WTC11 (cell line): Measurements from ENCODE around the gene ADIPOR1. TPM values are rescaled to one million over a fixed set of nuclear protein-coding genes. Genes with fewer than 3 reads are reported as not detected.

ENCODE experiments used
- ATAC-seq: fragments of 200-7000 bp; cut with Tn5 transposase; 2 replicates; pipeline ENCODE4 v1.10.0; 2021; ENCODE audit warnings: mild to moderate bottlenecking, moderate library complexity
- CTCF ChIA-PET: fragments of 300-600 bp; sonication (Branson Sonifier 250); formaldehyde crosslinking; loops from one replicate; lab custom pipeline; 2021; ENCODE audit warnings: antibody characterized with exemption; lab: Charles Lee
- POLR2A ChIA-PET: fragments of 350-600 bp; sonication (Branson Sonifier 250); formaldehyde crosslinking; loops from one replicate; lab custom pipeline; 2021; ENCODE audit warnings: antibody characterized with exemption; lab: Charles Lee
- DNase-seq: peaks from one replicate; pipeline ENCODE4 v3.0.0; 2021; ENCODE audit warnings: low spot score
- H3K27ac Mint-ChIP-seq: 2 replicates; pipeline ENCODE4 v1.8.0; 2021; ENCODE audit warnings: mixed read lengths
- H3K27me3 Mint-ChIP-seq: 2 replicates; pipeline ENCODE4 v1.8.0; 2021; ENCODE audit warnings: low read depth, mild to moderate bottlenecking, moderate library complexity, mixed read lengths
- H3K36me3 Mint-ChIP-seq: 2 replicates; pipeline ENCODE4 v1.8.0; 2021; ENCODE audit warnings: mixed read lengths
- H3K4me1 Mint-ChIP-seq: 2 replicates; pipeline ENCODE4 v1.8.0; 2022; ENCODE audit warnings: mixed read lengths
- H3K4me3 Mint-ChIP-seq: 2 replicates; pipeline ENCODE4 v1.8.0; 2021; ENCODE audit warnings: mild to moderate bottlenecking, moderate library complexity, mixed read lengths
- H3K9me3 Mint-ChIP-seq: 2 replicates; pipeline ENCODE4 v1.8.0; 2021; ENCODE audit warnings: mixed read lengths
- CBFB ChIP-seq: sonication (generic); formaldehyde crosslinking; IDR thresholded peaks from 2 replicates; pipeline ENCODE4 v1.8.1; 2022; ENCODE audit warnings: mild to moderate bottlenecking, low read depth, missing genetic modification reagents
- CREB1 ChIP-seq: sonication (generic); formaldehyde crosslinking; IDR thresholded peaks from 2 replicates; pipeline ENCODE4 v1.8.0; 2023; ENCODE audit warnings: mild to moderate bottlenecking, missing genetic modification reagents
- E2F1 ChIP-seq: sonication (generic); formaldehyde crosslinking; IDR thresholded peaks from 2 replicates; pipeline ENCODE4 v1.8.0; 2022; ENCODE audit warnings: mild to moderate bottlenecking, missing genetic modification reagents
- E2F4 ChIP-seq: sonication (generic); formaldehyde crosslinking; IDR thresholded peaks from 2 replicates; pipeline ENCODE4 v1.8.1; 2022; ENCODE audit warnings: low read depth, mild to moderate bottlenecking, moderate library complexity, missing genetic modification reagents, borderline replicate concordance
- ERG ChIP-seq: fragments of 250-450 bp; sonication (Bioruptor Pico); IDR thresholded peaks from 2 replicates; pipeline ENCODE4 v1.8.0; 2021; ENCODE audit warnings: mild to moderate bottlenecking
- FOXP1 ChIP-seq: sonication (generic); formaldehyde crosslinking; IDR thresholded peaks from 2 replicates; pipeline ENCODE4 v1.8.0; 2022; ENCODE audit warnings: missing genetic modification reagents, mild to moderate bottlenecking, moderate library complexity, borderline replicate concordance
- GRHL2 ChIP-seq: fragments of 250-450 bp; sonication (Bioruptor Pico); IDR thresholded peaks from 2 replicates; pipeline ENCODE4 v1.8.0; 2022; ENCODE audit warnings: mild to moderate bottlenecking, moderate library complexity; ENCODE audit not compliant: insufficient replicate concordance, severe bottlenecking
- HMGA2 ChIP-seq: fragments of 250-450 bp; sonication (Bioruptor Pico); IDR thresholded peaks from 2 replicates; pipeline ENCODE4 v1.4.0; 2021; ENCODE audit warnings: mild to moderate bottlenecking, moderate library complexity
- MAX ChIP-seq: sonication (generic); formaldehyde crosslinking; IDR thresholded peaks from 2 replicates; pipeline ENCODE4 v1.8.0; 2022; ENCODE audit warnings: mild to moderate bottlenecking, missing genetic modification reagents
- NFATC4 ChIP-seq: fragments of 250-450 bp; sonication (Bioruptor Pico); IDR thresholded peaks from 2 replicates; pipeline ENCODE4 v1.9.0; 2021; ENCODE audit warnings: mild to moderate bottlenecking
- NR1H2 ChIP-seq: sonication (generic); formaldehyde crosslinking; IDR thresholded peaks from 2 replicates; pipeline ENCODE4 v1.9.0; 2021; ENCODE audit warnings: mild to moderate bottlenecking, moderate library complexity, missing genetic modification reagents
- RELA ChIP-seq: sonication (generic); formaldehyde crosslinking; IDR thresholded peaks from 2 replicates; pipeline ENCODE4 v1.8.1; 2022; ENCODE audit warnings: missing genetic modification reagents, mild to moderate bottlenecking, borderline replicate concordance
- SP1 ChIP-seq: sonication (generic); formaldehyde crosslinking; conservative IDR thresholded peaks from 2 replicates; pipeline ENCODE4 v1.8.1; 2022; ENCODE audit warnings: missing genetic modification reagents
- TP53 ChIP-seq: sonication (generic); formaldehyde crosslinking; IDR thresholded peaks from 2 replicates; pipeline ENCODE4 v1.8.1; 2023; ENCODE audit warnings: mild to moderate bottlenecking, missing genetic modification reagents
- ZBTB21 ChIP-seq: sonication (generic); formaldehyde crosslinking; IDR thresholded peaks from 2 replicates; pipeline ENCODE4 v1.8.1; 2023; ENCODE audit warnings: mild to moderate bottlenecking, missing genetic modification reagents, borderline replicate concordance
- ZNF219 ChIP-seq: sonication (generic); formaldehyde crosslinking; IDR thresholded peaks from 2 replicates; pipeline ENCODE4 v1.8.0; 2023; ENCODE audit warnings: missing genetic modification reagents, mild to moderate bottlenecking, borderline replicate concordance
- ZNF396 ChIP-seq: fragments of 250-450 bp; sonication (Bioruptor Pico); IDR thresholded peaks from 2 replicates; pipeline ENCODE4 v1.8.0; 2021; ENCODE audit warnings: mild to moderate bottlenecking, moderate library complexity, borderline replicate concordance
- ZNF423 ChIP-seq: fragments of 250-450 bp; sonication (Bioruptor Pico); IDR thresholded peaks from 2 replicates; pipeline ENCODE4 v2.1.2; 2022; ENCODE audit warnings: mild to moderate bottlenecking, moderate library complexity
- total RNA-seq: library from RNA; stranded (reverse); gene quantifications from 3 replicates; pipeline ENCODE4 v1.2.3, GENCODE V29; 2021
- TF ChIP-seq, protein P1 (sequence below): sonication (generic); formaldehyde crosslinking; conservative IDR thresholded peaks from 2 replicates; pipeline ENCODE4 v1.8.1; 2023; ENCODE audit warnings: mild to moderate bottlenecking, low read depth, missing genetic modification reagents, moderate library complexity
- TF ChIP-seq, protein P2 (sequence below): fragments of 250-450 bp; sonication (Bioruptor Pico); IDR thresholded peaks from 2 replicates; pipeline ENCODE4 v1.9.0; 2021; ENCODE audit warnings: mild to moderate bottlenecking

Gene ADIPOR1
- total RNA-seq, 1 experiment from 2014 or later = 72.6 TPM

DNA sequence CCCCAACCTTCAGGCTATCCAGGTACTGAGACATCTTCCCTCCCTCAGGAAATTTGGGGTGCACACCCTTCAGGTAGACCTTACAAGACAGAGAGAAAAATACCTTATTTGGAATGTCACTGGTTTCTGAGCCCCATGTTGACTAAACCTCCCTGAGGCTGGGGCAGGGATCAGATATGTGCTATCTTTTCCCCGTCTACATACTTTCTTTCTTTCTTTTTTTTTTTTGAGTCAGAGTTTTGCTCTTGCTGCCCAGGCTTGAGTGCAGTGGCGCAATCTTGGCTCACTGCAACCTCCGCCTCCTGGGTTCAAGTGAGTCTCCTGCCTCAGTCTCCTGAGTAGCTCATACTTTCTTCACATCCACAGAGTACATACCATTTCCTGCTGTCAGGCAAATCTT lies 7.3 kb upstream of the ADIPOR1 start:
- Mint-ChIP-seq H3K9me3 (no peaks in the 10 kb centered on the region), H3K4me1 (peaks cover 20% of the 10 kb centered on the region), H3K27me3 (peaks cover 17% of the 10 kb centered on the region), H3K4me3 (peak overlapping the region; percentile 74), H3K27ac (no peak overlapping the region)
- no peak for DNase-seq
- ATAC-seq = no peak
- TF ChIP-seq E2F1 (no peak), NR1H2 (CRISPR knock-in tag) (no peak), ZNF423 (CRISPR knock-in tag) (no peak), E2F4 (CRISPR knock-in tag) (no peak), ZNF219 (CRISPR knock-in tag) (no peak), CREB1 (CRISPR knock-in tag) (no peak), ERG (no peak), TP53 (no peak), MAX (CRISPR knock-in tag) (no peak)
- TF ChIP-seq, protein P1, sequence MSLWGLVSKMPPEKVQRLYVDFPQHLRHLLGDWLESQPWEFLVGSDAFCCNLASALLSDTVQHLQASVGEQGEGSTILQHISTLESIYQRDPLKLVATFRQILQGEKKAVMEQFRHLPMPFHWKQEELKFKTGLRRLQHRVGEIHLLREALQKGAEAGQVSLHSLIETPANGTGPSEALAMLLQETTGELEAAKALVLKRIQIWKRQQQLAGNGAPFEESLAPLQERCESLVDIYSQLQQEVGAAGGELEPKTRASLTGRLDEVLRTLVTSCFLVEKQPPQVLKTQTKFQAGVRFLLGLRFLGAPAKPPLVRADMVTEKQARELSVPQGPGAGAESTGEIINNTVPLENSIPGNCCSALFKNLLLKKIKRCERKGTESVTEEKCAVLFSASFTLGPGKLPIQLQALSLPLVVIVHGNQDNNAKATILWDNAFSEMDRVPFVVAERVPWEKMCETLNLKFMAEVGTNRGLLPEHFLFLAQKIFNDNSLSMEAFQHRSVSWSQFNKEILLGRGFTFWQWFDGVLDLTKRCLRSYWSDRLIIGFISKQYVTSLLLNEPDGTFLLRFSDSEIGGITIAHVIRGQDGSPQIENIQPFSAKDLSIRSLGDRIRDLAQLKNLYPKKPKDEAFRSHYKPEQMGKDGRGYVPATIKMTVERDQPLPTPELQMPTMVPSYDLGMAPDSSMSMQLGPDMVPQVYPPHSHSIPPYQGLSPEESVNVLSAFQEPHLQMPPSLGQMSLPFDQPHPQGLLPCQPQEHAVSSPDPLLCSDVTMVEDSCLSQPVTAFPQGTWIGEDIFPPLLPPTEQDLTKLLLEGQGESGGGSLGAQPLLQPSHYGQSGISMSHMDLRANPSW (CRISPR knock-in tag) = no peak
- TF ChIP-seq, all 79 proteins: peak for 0
- CTCF ChIA-PET = no interaction called here
- POLR2A ChIA-PET = no interaction called here
- no peaks in the 10 kb centered on the region; the same call in 1 of the 2 replicates for H3K36me3 Mint-ChIP-seq

- DNase-seq (no peak), ATAC-seq (no peak)
- Mint-ChIP-seq H3K4me3 (peak overlapping the region; percentile 74; the same call in 1 of the 2 replicates), H3K27me3 (peaks cover 17% of the 10 kb centered on the region), H3K9me3 (no peaks in the 10 kb centered on the region), H3K27ac (no peak overlapping the region), H3K36me3 (no peaks in the 10 kb centered on the region; the same call in 1 of the 2 replicates), H3K4me1 (peaks cover 20% of the 10 kb centered on the region)
- ChIA-PET CTCF (no interaction called here), POLR2A (no interaction called here)
- TF ChIP-seq FOXP1 (no peak), CBFB (CRISPR knock-in tag) (no peak), CREB1 (CRISPR knock-in tag) (no peak), TP53 (no peak), ZNF396 (no peak), GRHL2 (CRISPR knock-in tag) (no peak), NFATC4 (CRISPR knock-in tag) (no peak), RELA (no peak), ZBTB21 (no peak), HMGA2 (CRISPR knock-in tag) (no peak), SP1 (CRISPR knock-in tag) (no peak)
- TF ChIP-seq, protein P2, sequence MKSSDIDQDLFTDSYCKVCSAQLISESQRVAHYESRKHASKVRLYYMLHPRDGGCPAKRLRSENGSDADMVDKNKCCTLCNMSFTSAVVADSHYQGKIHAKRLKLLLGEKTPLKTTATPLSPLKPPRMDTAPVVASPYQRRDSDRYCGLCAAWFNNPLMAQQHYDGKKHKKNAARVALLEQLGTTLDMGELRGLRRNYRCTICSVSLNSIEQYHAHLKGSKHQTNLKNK = no peak
These were observed 6.8 kb upstream of the ADIPOR1 start for GRCh38 chr1:202964791-202965410.
